ENCODE measurements around the gene SCNN1B. TPM values are rescaled to one million over a fixed set of nuclear protein-coding genes. Genes with fewer than 3 reads are reported as not detected.

Gene SCNN1B
- total and polyA plus RNA-seq, 8 donors = 0.47 to 2.3 (median 1.0) TPM

DNA sequence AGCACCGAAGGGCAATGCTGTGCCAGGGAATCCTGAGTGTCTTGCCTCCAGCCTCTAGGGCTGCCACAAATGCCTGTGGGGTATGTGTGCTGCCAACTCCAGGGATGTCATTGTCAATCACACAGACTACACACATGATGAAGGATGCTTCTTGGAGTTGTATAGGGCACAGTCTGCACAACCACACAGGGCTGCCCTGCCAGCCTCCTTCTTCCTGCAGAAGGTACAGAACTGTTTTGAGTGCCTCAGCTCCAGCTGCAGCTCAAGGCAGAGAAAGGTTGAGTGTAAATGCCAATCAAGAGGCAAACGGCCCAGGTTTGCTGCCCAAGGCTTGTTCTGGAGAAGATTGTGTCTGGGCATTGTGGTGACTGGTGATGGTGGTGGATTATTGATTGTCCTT lies 15.6 kb downstream of the SCNN1B start:
- no peak for DNase-seq
- intact Hi-C loops (cut with DNase I) = no loop called here
- no peaks in the 10 kb centered on the region for H3K4me1 ChIP-seq
- H3K9me3 ChIP-seq = no peaks in the 10 kb centered on the region
- no peak for FAIRE-seq
- no peak for ATAC-seq
- H3K27ac ChIP-seq = no peak overlapping the region
- H3K36me3 ChIP-seq = no peaks in the 10 kb centered on the region
- H3K4me3 ChIP-seq = no peak overlapping the region
- TF ChIP-seq, protein P1, sequence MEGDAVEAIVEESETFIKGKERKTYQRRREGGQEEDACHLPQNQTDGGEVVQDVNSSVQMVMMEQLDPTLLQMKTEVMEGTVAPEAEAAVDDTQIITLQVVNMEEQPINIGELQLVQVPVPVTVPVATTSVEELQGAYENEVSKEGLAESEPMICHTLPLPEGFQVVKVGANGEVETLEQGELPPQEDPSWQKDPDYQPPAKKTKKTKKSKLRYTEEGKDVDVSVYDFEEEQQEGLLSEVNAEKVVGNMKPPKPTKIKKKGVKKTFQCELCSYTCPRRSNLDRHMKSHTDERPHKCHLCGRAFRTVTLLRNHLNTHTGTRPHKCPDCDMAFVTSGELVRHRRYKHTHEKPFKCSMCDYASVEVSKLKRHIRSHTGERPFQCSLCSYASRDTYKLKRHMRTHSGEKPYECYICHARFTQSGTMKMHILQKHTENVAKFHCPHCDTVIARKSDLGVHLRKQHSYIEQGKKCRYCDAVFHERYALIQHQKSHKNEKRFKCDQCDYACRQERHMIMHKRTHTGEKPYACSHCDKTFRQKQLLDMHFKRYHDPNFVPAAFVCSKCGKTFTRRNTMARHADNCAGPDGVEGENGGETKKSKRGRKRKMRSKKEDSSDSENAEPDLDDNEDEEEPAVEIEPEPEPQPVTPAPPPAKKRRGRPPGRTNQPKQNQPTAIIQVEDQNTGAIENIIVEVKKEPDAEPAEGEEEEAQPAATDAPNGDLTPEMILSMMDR (IDR thresholded peaks at IDR 0.05) = no peak
- H3K27me3 ChIP-seq = no peaks in the 10 kb centered on the region
- WGBS, 2 donors = 48 to 57% methylated on average over 2 of the region's 2 CpGs

DNA sequence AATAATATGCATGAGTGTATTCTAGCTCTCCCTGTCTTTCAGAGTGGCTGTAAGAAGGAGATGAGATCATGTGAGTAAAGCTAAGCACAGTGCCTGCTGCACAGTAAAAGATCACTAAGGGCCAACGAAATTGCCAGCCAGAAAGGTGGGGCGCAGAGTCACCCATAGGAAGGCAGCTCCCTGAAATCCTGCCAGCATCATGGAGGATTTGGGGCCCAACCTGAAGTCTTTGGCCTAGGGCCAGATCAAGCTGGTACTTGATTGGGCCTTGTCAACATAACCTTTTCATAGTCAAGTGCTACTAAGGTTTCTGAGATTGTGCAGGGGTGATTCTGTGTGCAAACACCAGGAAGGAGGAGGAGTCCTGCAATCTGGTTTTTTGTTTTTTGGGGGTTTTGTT lies 16.5 kb downstream of the SCNN1B start:
- TF ChIP-seq, protein P1 (IDR thresholded peaks at IDR 0.05) = no peak
- no peak for ATAC-seq
- Histone ChIP-seq H3K27ac (no peak overlapping the region), H3K9me3 (no peaks in the 10 kb centered on the region), H3K27me3 (no peaks in the 10 kb centered on the region), H3K36me3 (no peaks in the 10 kb centered on the region), H3K4me3 (no peak overlapping the region), H3K4me1 (no peaks in the 10 kb centered on the region)
- DNase-seq = no peak
- no peak for FAIRE-seq
- intact Hi-C loops (cut with DNase I) = no loop called here
- WGBS, 2 donors = 89 to 95% methylated on average over 2 of the region's 2 CpGs

- Histone ChIP-seq H3K9me3 (no peaks in the 10 kb centered on the region), H3K4me1 (peaks cover 0 to 4% (median 0%) of the 10 kb centered on the region in 3 donors), H3K36me3 (no peaks in the 10 kb centered on the region), H3K4me3 (no peak overlapping the region), H3K27me3 (no peaks in the 10 kb centered on the region), H3K27ac (no peak overlapping the region)
- TF ChIP-seq, protein P1 (IDR thresholded peaks at IDR 0.05) = no peak
- 80 to 86% methylated on average over 15 of the region's 15 CpGs for WGBS, 2 donors
- ATAC-seq (no peak), DNase-seq (no peak), FAIRE-seq (no peak)
- intact Hi-C loops (cut with DNase I) = no loop called here
Measured at GRCh38 chr16:23319861-23320615, 17.9 kb downstream of the SCNN1B start.

DNA sequence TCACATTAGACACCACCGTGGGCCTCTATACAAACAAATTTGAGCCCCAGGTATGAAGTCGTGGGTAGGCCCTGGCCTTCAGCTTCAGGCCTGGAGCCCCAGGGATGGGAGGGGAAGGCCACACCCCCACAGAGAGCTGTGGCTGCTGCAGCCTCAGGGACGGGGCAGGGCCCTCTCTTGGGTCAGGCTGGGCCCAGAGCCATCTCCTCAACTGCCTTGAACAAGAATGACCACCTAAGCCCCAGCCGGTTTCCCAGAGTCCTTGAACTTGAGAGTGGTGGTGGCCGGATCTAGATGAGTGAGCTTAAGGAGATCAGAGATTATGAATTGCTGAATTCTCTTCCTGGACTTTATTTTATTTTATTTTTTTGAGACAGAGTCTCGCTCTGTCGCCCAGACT lies 18.6 kb downstream of the SCNN1B start:
- WGBS, 2 donors = 71 to 76% methylated on average over 7 of the region's 7 CpGs
- ATAC-seq (no peak), DNase-seq (no peak), FAIRE-seq (no peak)
- intact Hi-C loops (cut with DNase I) = no loop called here
- H3K4me3 ChIP-seq = no peak overlapping the region
- no peak overlapping the region for H3K27ac ChIP-seq
- H3K27me3 ChIP-seq = no peaks in the 10 kb centered on the region
- TF ChIP-seq, protein P1 (IDR thresholded peaks at IDR 0.05) = no peak
- no peaks in the 10 kb centered on the region for H3K36me3 ChIP-seq
- H3K4me1 ChIP-seq = peaks cover 0 to 5% (median 0%) of the 10 kb centered on the region in 3 donors
- no peaks in the 10 kb centered on the region for H3K9me3 ChIP-seq

GRCh38 chr16:23321206-23321875 lies 19.2 kb downstream of the SCNN1B start:
- FAIRE-seq (no peak), ATAC-seq (no peak), DNase-seq (no peak)
- H3K27me3 ChIP-seq = no peaks in the 10 kb centered on the region
- no peaks in the 10 kb centered on the region for H3K9me3 ChIP-seq
- TF ChIP-seq, protein P1 (IDR thresholded peaks at IDR 0.05) = no peak
- no peak overlapping the region for H3K4me3 ChIP-seq
- intact Hi-C loops (cut with DNase I) = no loop called here
- no peaks in the 10 kb centered on the region for H3K36me3 ChIP-seq
- 83 to 92% methylated on average over 14 of the region's 14 CpGs for WGBS, 2 donors
- H3K27ac ChIP-seq = no peak overlapping the region
- peaks cover 0 to 10% (median 0%) of the 10 kb centered on the region in 3 donors for H3K4me1 ChIP-seq

Measured in pancreas (tissue), 10 donors.